GM19468 (cell line): ENCODE measurements around the gene CYP11A1.

Experiments
- ATAC-seq: cut with Tn5 transposase; IDR thresholded peaks from one replicate; pipeline ENCODE4 v1.9.1; 2021; ENCODE audit warnings: mild to moderate bottlenecking, moderate library complexity, moderate number of reproducible peaks; ENCODE audit not compliant: unreplicated experiment; ENCODE audit errors: extremely low read depth

CYP11A1 gene

DNA sequence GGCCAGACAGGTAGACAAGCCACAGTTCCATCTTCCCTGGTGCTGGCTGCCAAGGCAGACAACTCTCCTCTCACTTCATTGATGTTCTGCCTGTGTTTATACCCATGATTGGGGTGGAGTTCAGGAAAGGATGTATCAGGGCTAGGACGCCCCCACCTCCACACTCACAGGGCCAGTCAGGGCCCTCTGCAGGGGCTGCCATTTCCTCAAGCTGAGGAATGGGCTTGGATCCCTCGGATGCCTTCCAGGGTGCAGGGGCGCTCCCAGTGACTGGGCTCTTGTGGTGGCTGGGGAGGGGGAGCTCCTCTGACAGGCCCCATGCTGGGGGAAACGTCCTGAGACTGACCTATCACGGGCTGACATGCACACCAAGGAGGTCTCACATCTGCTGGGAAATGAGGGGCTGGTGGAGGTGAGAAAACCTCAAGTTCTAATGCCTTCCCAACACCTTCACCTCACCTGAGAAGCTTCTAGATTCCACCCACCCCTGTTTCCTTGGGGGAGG, 34.9 kb upstream of the CYP11A1 start:
- no peak for ATAC-seq

- ATAC-seq: no peak
Observed at GRCh38 chr15:74400915-74401757, 33.7 kb upstream of the CYP11A1 start.

DNA sequence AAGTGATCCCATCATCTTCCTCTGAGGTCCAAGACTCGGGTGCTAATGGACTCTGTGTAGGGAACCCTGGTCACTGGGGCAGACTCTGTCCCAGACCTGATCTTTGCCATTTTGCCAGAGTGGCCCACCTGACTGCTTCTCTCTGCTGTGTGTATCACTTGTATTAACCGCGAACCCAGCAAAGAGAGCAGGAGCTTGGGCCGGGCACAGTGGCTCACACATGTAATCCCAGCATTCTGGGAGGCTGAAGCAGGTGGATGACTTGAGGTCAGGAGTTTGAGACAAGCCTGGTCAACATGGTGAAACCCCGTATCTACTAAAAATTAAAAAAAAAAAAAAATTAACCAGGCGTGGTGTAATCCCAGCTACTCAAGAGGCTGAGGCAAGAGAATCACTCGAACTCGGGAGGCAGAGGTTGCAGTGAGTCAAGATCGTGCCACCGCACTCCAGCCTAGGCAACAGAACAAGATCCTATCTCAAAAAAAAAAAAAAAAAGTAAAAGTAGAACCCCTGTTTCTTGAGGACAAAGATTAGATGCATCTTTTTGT, 32.9 kb upstream of the CYP11A1 start:
- no peak for ATAC-seq

DNA sequence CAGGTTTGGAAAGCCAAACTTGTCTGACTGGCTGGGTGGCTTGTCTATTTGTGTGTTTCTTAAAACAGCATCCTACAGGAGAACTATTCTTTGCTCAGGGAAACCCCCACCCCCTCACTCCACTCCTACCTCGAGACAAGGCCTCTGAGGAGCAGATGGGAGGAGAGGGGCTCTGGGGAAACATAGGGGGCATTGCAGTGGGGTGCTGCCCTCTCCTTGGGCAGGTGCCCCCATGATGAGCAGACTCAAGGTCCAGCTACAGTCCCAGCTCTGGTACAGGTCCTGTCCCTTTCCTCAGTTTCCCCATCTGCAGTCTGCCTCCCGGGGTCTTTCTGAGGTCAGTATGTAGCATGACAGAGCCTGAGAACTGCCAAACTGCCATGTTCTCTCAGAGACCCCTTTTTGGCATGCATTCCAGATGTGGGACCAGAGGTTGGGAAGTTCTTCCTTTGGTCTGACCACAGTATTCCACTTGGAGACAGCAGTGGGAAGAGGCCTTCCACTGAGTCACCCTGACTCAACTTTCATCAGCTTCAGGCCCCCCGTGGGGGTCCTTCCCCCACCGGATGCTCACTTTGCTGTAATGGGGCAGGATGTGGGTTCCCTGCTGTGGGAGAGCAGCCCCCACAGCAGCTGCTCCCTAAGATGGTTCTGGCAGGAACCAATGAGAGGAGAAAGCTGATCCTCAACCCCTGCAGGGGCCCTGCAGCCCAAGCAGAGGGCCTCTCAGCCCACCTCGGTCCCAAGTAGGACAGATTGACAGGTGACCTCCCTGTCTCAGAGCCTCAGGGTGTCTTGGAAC, 32.3 kb upstream of the CYP11A1 start:
- ATAC-seq: no peak

GRCh38 chr15:74399100-74399499, 31.7 kb upstream of the CYP11A1 start:
- ATAC-seq: no peak

DNA sequence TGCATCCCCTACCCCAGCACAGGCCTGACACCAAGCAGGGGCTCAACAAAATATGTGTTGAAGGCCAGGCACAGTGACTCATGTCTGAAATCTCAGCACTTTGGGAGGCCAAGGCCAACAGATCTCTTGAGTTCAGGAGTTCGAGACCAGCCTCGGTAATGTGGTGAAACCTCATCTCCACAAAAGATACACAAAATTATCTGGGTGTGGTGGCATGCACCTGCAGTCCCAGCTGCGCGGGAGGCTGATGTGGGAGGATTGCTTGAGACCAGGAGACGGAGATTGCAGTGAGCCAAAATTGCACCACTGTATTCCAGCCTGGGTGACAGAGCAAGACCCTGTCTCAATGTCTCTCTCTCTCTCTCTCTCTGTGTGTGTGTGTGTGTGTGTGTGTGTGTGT, 30.7 kb upstream of the CYP11A1 start:
- no peak for ATAC-seq

GRCh38 chr15:74397239-74398068, 30.0 kb upstream of the CYP11A1 start:
- no peak for ATAC-seq

DNA sequence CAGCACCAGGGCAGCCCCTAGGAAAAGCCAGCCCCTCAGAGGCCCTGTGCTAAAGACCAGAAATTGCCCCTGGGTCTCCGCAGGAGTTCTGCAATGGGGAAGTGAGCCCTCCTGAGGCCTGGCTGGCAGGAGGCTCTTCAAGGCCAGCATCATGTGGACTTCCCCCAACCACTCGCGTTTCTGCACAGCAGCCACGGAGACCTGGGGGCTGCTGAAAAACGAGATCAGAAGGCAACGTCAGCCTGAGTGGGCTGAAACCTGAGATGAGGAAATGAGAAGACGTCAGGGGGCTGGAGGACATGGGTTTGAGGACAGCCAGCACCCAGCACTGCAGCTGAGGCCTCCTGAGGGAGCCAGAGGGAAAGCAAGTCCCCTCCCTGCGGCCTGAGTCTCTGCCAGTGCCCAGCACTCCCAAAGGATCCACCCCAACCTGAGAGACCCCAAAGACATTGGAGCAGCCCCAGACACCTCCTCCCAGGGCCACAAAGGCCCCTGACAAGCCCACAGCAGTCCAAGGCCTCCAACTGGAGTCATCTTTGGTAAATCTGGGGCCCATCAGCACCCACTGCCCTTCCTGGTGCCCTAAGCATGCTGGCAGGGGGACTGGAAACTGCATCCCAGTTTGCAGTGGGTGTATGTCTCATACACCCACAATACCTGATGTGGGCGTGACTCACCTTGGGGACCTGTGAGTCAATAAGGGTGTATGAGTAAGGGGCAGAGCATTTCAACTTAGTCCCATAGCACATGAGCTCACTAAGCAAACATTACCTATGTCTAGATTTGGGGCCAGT, 29.2 kb upstream of the CYP11A1 start:
- peak; percentile 26 for ATAC-seq

GRCh38 chr15:74396146-74396438, 28.6 kb upstream of the CYP11A1 start:
- ATAC-seq: no peak

DNA sequence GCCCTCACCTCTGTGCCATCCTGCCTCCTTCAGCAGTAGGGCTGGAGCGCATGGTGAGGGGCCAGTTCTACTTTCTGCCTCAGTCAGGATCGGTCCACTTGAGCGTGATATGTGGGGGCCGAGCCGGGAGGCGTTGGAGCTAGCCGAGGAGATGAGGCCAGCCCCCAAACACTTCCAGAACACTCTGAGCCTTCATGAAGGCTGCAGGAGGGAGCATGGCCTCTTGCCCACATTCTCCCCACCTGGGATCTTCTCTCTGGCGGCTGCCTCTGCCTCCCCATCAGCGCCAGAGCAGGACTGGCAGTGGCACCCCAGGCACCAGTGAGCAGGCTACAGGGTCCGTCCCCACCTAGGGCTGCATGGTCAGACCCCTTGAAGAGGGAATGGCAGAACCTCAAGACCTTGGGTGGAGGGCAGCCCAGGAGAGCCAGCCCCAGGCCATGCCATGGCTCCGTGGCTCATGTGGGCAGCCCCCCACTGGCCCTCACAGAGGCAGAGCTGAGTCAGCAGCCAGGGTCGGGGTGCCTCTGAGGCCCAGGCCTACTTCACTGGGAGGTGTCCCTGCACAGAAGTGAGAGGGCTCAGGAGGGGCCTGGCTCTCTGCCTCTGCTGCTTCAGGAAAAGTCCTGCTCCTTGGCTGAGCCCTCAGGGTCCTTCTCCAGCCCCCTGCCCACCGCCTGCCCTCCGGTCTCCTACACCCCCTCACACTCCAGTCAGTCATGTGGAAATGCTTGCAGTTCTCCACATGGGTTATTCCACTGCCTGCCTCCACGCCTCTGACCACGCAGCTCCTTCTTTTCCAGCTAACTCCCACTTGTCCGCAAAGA, 28.1 kb upstream of the CYP11A1 start:
- no peak for ATAC-seq

GRCh38 chr15:74394090-74394846, 26.8 kb upstream of the CYP11A1 start:
- ATAC-seq: no peak

DNA sequence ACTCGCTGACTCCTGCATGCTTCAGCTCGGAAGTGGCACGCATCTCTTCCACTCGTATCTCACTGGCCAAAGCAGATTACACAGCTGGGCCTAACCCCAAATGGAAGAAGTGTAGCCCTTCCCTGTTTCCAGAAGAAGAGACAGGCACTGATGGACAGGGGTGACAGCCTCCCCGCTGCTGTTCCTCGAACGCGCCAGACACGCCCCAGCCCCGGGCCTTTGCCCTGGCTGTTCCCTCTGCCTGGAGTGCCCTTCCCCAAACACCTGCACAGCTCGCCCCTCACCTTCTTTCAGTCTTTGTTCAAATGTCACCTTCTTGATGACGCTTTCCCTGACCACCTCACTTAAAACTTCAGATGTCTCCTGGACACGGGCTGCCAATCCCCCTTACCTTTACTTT, 26.0 kb upstream of the CYP11A1 start:
- ATAC-seq: no peak

GRCh38 chr15:74392902-74393301, 25.5 kb upstream of the CYP11A1 start:
- ATAC-seq: no peak

DNA sequence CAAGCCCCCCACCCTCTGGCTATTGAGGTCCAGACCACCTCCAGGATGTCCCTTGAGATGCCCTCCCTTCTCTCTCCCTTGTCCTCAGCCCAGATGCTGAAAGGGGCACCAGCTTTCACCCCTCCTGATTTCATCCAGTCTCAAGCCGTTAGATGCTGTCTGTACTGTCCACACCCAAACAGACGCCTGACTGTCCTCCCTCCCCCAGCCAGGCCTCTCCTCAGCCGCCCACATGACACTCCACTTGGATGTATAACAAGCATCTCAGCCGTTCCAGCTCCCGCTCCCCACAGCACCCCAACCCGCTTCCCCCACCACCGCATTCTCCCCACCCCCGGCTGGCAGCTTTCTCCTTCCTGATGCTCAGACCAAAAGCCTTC, 25.0 kb upstream of the CYP11A1 start:
- no peak for ATAC-seq

DNA sequence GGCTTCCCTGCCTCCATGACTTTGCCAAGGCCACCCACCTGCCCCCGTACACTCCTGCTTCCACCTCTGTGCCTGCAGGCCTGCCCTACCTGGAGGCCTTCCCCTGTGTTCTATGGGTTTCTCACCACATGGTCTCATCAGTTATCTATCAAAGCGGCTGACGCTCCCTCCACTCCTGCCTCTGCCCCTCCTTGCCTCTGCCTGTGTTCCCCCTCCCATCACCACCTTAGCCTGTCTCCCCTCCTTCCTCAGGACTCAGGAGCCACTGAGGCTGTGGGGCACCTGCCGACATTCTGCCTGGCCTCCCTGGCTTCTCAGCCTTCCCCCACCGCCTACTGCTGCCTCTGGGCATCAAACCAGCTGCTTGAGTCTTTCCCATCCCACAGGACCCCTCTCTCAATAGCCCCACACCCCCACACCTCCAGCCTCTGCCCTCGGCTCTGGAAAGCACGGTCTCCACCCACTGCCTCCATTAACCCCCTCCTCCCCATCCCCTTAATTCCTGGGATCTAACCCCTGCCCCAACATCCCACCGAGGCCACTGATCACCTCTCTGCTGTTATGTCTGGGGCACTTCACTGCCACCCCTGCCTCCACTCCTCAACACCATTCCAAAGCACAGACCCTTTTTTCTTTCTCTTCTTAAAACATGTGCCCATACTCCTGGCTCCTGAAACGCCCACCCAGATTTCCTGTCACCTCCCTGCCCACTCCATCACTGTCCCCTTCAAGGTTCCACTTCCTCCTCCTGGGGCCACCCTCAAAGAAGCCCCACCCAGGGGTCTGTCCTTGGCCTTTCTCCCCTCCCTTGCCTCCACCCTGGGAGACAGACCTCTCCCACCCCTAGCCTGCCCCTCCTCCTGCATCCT, 24.4 kb upstream of the CYP11A1 start:
- ATAC-seq: no peak

- no peak for ATAC-seq
Observed at GRCh38 chr15:74390647-74391288, 23.3 kb upstream of the CYP11A1 start.
